ENCODE results near the gene RGS4.

GRCh38 chr1:163055005-163055404, 14.2 kb upstream of the RGS4 start:
- TF ChIP-seq CTCF (IDR thresholded peaks at IDR 0.05) (no peak), POLR2A (IDR thresholded peaks at IDR 0.05) (no peak)
